Measurements from ENCODE around the gene GABRB1. TPM values are rescaled to one million over a fixed set of nuclear protein-coding genes. Genes with fewer than 3 reads are reported as not detected.

The GABRB1 gene
- total and polyA plus RNA-seq, 2 of the 8 experiments (the other 6 are each of a cell fraction or from before 2014, with no cell fraction given): 0.22 to 0.38 TPM

- Histone ChIP-seq H3K4me1 (replicated peaks in 1 of 4; ENCODE audit: control insufficient read depth in 3 of 4, insufficient read depth in 4 of 4, low read length in 3 of 4) (no peaks in the 10 kb centered on the region; a peak in 1 of 7 replicates), H3K18ac (ENCODE audit: extremely low read depth, low read length) (no peak overlapping the region), H3K9ac (replicated peaks in 1 of 4; ENCODE audit: extremely low read depth in 1 of 4, low read depth in 3 of 4, low read length in 3 of 4) (peak overlapping the region in 1 of 4 experiments; percentile 34; a peak in 1 of 7 replicates), H3K36me3 (ENCODE audit: control insufficient read depth in 2 of 4, insufficient read depth in 4 of 4, low read length in 3 of 4) (no peaks in the 10 kb centered on the region), H2BK15ac (ENCODE audit: low read length) (no peak overlapping the region), H4K8ac (ENCODE audit: extremely low read depth, insufficient read depth, low read length) (no peak overlapping the region), H3K4me3 (ENCODE audit: extremely low read depth in 1 of 4, insufficient read depth in 2 of 4, low read depth in 3 of 4, low read length in 4 of 4) (no peak overlapping the region), H3K23ac (ENCODE audit: insufficient read length) (no peak overlapping the region), H4K20me1 (replicated peaks in 1 of 2; ENCODE audit: control insufficient read depth in 1 of 2, insufficient read depth in 2 of 2, low read length in 2 of 2) (no peaks in the 10 kb centered on the region), H3K27ac (ENCODE audit: low read depth, low read length) (no peak overlapping the region), H3K4ac (replicated peaks; ENCODE audit: insufficient read length, low read depth, low read length) (no peak overlapping the region), H3K79me2 (ENCODE audit: control insufficient read depth in 1 of 2, insufficient read depth in 2 of 2, low read length in 2 of 2) (no peaks in the 10 kb centered on the region), H2AFZ (ENCODE audit: low read length) (no peak overlapping the region), H2BK5ac (ENCODE audit: low read depth, low read length) (no peak overlapping the region), H3K14ac (ENCODE audit: insufficient read length) (no peak overlapping the region), H2BK120ac (replicated peaks; ENCODE audit: low read depth, low read length) (no peak overlapping the region), H3K27me3 (replicated peaks in 1 of 4; ENCODE audit: control insufficient read depth in 3 of 4, extremely low read depth in 1 of 4, insufficient read depth in 3 of 4, low read length in 3 of 4) (no peaks in the 10 kb centered on the region), H3K56ac (replicated peaks; ENCODE audit: insufficient read length, low read depth, low read length) (no peak overlapping the region), H4K5ac (ENCODE audit: insufficient read length, low read depth, low read length) (no peak overlapping the region), H2AK5ac (ENCODE audit: low read depth, low read length) (no peak overlapping the region), H3K23me2 (ENCODE audit: low read depth, low read length) (no peaks in the 10 kb centered on the region; the same call in 1 of the 2 replicates), H3K79me1 (ENCODE audit: low read depth, low read length) (no peaks in the 10 kb centered on the region), H3K4me2 (ENCODE audit: insufficient read depth in 1 of 2, low read depth in 2 of 2, low read length in 2 of 2) (no peak overlapping the region), H2BK20ac (ENCODE audit: low read length) (no peak overlapping the region), H4K91ac (replicated peaks; ENCODE audit: insufficient read length, low read length) (no peak overlapping the region), H2BK12ac (ENCODE audit: low read depth, low read length) (no peak overlapping the region), H3K9me3 (ENCODE audit: insufficient read depth in 2 of 2, low read depth in 1 of 2, low read length in 1 of 2) (no peaks in the 10 kb centered on the region)
- DNase-seq (ENCODE audit: low read depth in 1 of 2, low spot score in 2 of 2) (no peak), FAIRE-seq (no peak)
- ChIA-PET POLR2A (ENCODE audit: partially characterized antibody) (no interaction called here), CTCF (ENCODE audit: partially characterized antibody) (no interaction called here)
- WGBS, 2 experiments (ENCODE audit: extremely low coverage in 1 of 2, insufficient coverage in 1 of 2, insufficient read length in 1 of 2, insufficient replicate concordance in 2 of 2, low coverage in 1 of 2, low lambda C conversion rate in 2 of 2, missing lambda C conversion rate in 1 of 2): 94% methylated on average over 3 of the region's 3 CpGs; no CpG with 5 or more reads in 1 of the 2 experiments
- TF ChIP-seq HDAC6 (IDR thresholded peaks at IDR 0.05; ENCODE audit: low read depth, low read length) (no peak), CTCF (IDR thresholded peaks at IDR 0.05; ENCODE audit: control extremely low read depth in 1 of 3, insufficient read depth in 1 of 3, low read depth in 1 of 3, low read length in 3 of 3) (no peak), NANOG (IDR thresholded peaks at IDR 0.05; ENCODE audit: insufficient read depth, low read depth, low read length, poor library complexity, severe bottlenecking) (no peak), USF2 (IDR thresholded peaks at IDR 0.05; ENCODE audit: low read length) (no peak), POU5F1 (IDR thresholded peaks at IDR 0.05; ENCODE audit: low read depth, low read length) (no peak), EP300 (IDR thresholded peaks at IDR 0.05; ENCODE audit: borderline replicate concordance in 1 of 2, low read depth in 2 of 2, low read length in 2 of 2) (no peak), KDM1A (IDR thresholded peaks at IDR 0.05; ENCODE audit: borderline replicate concordance, low read length) (no peak), FOSL1 (IDR thresholded peaks at IDR 0.05; ENCODE audit: insufficient read depth, low read depth, low read length) (no peak), MAX (IDR thresholded peaks at IDR 0.05) (no peak)
These were observed 441.9 kb downstream of the GABRB1 start for GRCh38 chr4:47473141-47473750.

Data from H1 (cell line).